Prostate gland (tissue), 2 donors: ENCODE data around the gene CHRM2. TPM values are rescaled to one million over a fixed set of nuclear protein-coding genes. Genes with fewer than 3 reads are reported as not detected.

ENCODE experiments used
- DNase-seq: peaks from one replicate; pipeline ENCODE4 v3.0.0-alpha.2; 2019; ENCODE audit warnings: low spot score
- H3K27ac ChIP-seq, 2 donors: fragments of 200-600 bp; sonication (generic); 2 replicates each; pipeline ENCODE4 v1.5.1; 2017 to 2019
- H3K27me3 ChIP-seq: fragments of 200-600 bp; sonication (generic); replicated peaks from 2 replicates; pipeline ENCODE4 v1.5.1; 2019; ENCODE audit not compliant: insufficient read depth
- H3K36me3 ChIP-seq, 2 donors: fragments of 200-600 bp; sonication (generic); 1 replicate in 1 of 2; 2 replicates in 1 of 2; pipeline versions ENCODE4 v1.5.1 to v1.8.1; 2017 to 2019
- H3K4me1 ChIP-seq: fragments of 200-600 bp; sonication (generic); replicated peaks from 2 replicates; pipeline ENCODE4 v1.5.1; 2019
- H3K4me3 ChIP-seq, 2 donors: fragments of 200-600 bp; sonication (generic); 2 replicates each; pipeline ENCODE4 v1.5.1; 2017 to 2019
- H3K9me3 ChIP-seq: fragments of 200-600 bp; sonication (generic); 2 replicates; pipeline ENCODE4 v1.5.1; 2017
- POLR2A ChIP-seq: fragments of 450-650 bp; IDR thresholded peaks from one replicate; pipeline ENCODE4 v1.6.1; 2016; ENCODE audit warnings: antibody characterized with exemption, mild to moderate bottlenecking
- POLR2AphosphoS5 ChIP-seq: sonication (generic); formaldehyde crosslinking; IDR thresholded peaks from one replicate; pipeline ENCODE4 v1.6.1; 2017; ENCODE audit warnings: antibody characterized with exemption
- WGBS: methylation state at CpG from one replicate; pipeline ENCODE4 v1.1.5; 2018; 5-methylcytosine and 5-hydroxymethylcytosine counted together
- intact Hi-C: fragments of 100-400 bp; cut with DNase I; formaldehyde crosslinking; loops from one replicate; pipeline ENCODE4 v1.14.2; 2022
- total RNA-seq, 2 donors: library from RNA; depleted of rRNA; stranded (reverse); fragments of >200 nt; gene quantifications; one replicate each; pipeline ENCODE4 v1.1.0, GENCODE V29; 2016
- TF ChIP-seq, protein P1 (sequence below), 4 experiments: fragments of 200-600 bp in 2 of 4; fragments of 450-650 bp in 2 of 4; sonication (generic) in 2 of 4; IDR thresholded peaks; 1 replicate in 3 of 4; 2 replicates in 1 of 4; pipeline ENCODE4 v1.5.1; 2016 to 2019; ENCODE audit warnings: antibody characterized with exemption in 4 of 4, mild to moderate bottlenecking in 2 of 4, moderate library complexity in 2 of 4

The CHRM2 gene
- total RNA-seq, 2 donors from 2014 or later = 0.40 TPM; not detected in 1

DNA sequence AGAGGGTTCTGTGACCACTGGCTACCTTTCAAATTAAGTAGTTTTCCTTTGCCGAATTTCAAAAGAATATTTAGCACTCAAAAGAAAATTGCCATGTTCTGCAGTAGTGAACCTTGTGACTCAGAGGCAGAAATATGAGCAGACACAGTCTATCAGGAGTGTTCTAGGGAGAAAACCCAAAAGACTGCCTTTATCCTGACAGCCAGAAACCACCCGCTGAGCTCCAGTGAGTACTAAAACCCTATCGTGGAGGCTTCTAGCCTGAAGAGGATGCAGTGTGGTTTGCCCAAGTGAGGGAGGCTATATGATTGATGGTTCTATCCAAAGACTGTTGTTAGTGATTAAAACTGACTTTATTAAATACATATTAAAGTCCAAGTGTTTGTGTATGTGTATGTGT is 21.9 kb downstream of the CHRM2 start:
- Histone ChIP-seq H3K4me3 (no peak overlapping the region), H3K27me3 (no peaks in the 10 kb centered on the region), H3K4me1 (no peaks in the 10 kb centered on the region), H3K9me3 (no peaks in the 10 kb centered on the region), H3K36me3 (no peaks in the 10 kb centered on the region), H3K27ac (no peak overlapping the region)
- no peak for TF ChIP-seq POLR2AphosphoS5
- TF ChIP-seq, protein P1, sequence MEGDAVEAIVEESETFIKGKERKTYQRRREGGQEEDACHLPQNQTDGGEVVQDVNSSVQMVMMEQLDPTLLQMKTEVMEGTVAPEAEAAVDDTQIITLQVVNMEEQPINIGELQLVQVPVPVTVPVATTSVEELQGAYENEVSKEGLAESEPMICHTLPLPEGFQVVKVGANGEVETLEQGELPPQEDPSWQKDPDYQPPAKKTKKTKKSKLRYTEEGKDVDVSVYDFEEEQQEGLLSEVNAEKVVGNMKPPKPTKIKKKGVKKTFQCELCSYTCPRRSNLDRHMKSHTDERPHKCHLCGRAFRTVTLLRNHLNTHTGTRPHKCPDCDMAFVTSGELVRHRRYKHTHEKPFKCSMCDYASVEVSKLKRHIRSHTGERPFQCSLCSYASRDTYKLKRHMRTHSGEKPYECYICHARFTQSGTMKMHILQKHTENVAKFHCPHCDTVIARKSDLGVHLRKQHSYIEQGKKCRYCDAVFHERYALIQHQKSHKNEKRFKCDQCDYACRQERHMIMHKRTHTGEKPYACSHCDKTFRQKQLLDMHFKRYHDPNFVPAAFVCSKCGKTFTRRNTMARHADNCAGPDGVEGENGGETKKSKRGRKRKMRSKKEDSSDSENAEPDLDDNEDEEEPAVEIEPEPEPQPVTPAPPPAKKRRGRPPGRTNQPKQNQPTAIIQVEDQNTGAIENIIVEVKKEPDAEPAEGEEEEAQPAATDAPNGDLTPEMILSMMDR (IDR thresholded peaks at IDR 0.05) = no peak
- TF ChIP-seq POLR2A = no peak
- no peak for DNase-seq
- WGBS = 72% methylated on average over 3 of the region's 3 CpGs
- intact Hi-C loops = no loop called here

DNA sequence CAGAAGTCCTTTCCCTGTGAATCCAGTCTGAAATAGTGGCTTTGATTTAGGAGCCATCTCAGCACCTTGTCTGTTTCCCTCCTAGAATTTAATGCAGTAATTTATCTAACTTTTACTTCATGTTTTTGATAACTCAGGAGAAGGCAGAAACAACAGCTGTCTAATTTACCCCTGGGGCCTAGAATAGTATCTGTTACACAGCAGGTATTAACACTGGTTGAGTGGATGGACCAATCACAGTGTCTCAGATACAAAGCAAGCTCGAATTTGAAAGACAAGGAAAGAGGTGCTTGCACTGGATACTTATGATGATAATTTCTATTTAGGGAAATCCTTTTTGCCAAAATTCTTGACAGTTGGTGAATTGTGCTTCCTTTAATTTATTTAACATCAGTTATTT is 23.4 kb downstream of the CHRM2 start:
- H3K4me3 ChIP-seq = no peak overlapping the region
- no peaks in the 10 kb centered on the region for H3K36me3 ChIP-seq
- no peak for DNase-seq
- intact Hi-C loops = no loop called here
- H3K27ac ChIP-seq = no peak overlapping the region
- WGBS = 53% methylated on average over 1 of the region's 1 CpG
- no peaks in the 10 kb centered on the region for H3K27me3 ChIP-seq
- no peaks in the 10 kb centered on the region for H3K9me3 ChIP-seq
- no peak for TF ChIP-seq POLR2AphosphoS5
- TF ChIP-seq POLR2A = no peak
- TF ChIP-seq, protein P1 (IDR thresholded peaks at IDR 0.05) = no peak
- H3K4me1 ChIP-seq = no peaks in the 10 kb centered on the region

DNA sequence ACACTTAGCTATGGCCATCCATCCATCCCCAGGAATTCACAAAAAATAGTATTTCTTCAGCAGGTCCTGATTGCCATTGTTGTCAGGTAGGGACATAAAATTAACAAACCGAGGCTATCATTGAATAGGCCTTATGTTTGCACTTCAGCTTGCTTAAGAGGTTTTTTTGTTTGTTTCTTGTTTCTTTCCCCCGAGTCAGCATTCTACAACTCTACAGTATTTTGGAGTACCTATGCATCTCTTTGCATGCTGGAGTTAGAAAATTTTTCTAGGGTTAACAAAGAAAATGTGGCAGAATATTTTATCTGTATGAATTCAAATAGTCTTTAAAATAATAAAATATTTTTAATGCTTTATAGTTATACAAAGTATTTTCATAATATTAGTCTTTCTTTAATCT is 26.3 kb downstream of the CHRM2 start:
- Histone ChIP-seq H3K36me3 (no peaks in the 10 kb centered on the region), H3K4me1 (no peaks in the 10 kb centered on the region), H3K9me3 (no peaks in the 10 kb centered on the region), H3K27ac (no peak overlapping the region), H3K27me3 (no peaks in the 10 kb centered on the region), H3K4me3 (no peak overlapping the region)
- 51% methylated on average over 2 of the region's 2 CpGs for WGBS
- TF ChIP-seq POLR2AphosphoS5 = no peak
- TF ChIP-seq, protein P1 (IDR thresholded peaks at IDR 0.05) = no peak
- no peak for TF ChIP-seq POLR2A
- DNase-seq = no peak
- intact Hi-C loops = no loop called here

DNA sequence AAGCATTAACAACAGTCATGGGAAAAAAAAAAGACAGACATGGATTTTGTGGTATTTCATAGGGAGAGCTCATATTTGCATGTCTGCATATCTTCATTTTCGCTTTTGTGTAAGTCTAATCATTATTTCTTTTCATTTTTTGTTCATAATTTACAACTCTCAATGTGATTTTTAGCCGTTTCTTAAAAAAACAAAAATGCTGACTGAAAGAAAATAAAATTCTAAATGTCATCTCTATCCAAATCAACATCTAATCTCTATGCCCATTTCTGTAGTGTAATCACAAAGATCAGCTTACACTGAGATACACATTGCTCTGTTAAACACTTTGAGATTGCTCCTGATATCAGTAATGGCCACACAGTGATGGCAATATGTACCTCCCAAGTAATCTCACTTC is 29.2 kb downstream of the CHRM2 start:
- H3K36me3 ChIP-seq = no peaks in the 10 kb centered on the region
- intact Hi-C loops = no loop called here
- H3K27ac ChIP-seq = no peak overlapping the region
- H3K4me1 ChIP-seq = no peaks in the 10 kb centered on the region
- TF ChIP-seq POLR2A (no peak), POLR2AphosphoS5 (no peak)
- TF ChIP-seq, protein P1 (IDR thresholded peaks at IDR 0.05) = no peak
- H3K9me3 ChIP-seq = no peaks in the 10 kb centered on the region
- no peaks in the 10 kb centered on the region for H3K27me3 ChIP-seq
- H3K4me3 ChIP-seq = no peak overlapping the region
- 50% methylated on average over 2 of the region's 2 CpGs for WGBS
- DNase-seq = no peak

DNA sequence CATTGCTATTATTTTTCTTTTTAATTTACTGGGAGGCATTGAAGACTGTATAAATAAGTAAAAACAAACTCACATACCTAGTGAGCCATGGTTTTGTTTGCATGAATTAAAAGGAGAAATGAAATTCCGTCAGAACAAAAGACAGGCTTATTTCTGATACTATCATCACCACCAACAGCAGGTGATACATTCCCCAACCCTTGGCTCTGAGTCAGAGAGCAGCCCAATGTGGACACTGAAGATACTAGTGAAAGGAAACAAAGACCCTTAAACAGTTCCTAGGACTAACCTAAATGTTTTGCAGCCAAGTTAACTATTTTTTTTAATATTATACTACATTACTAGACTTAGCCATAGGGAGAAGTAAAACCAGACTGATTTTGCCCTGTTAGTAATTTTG is 31.6 kb downstream of the CHRM2 start:
- Histone ChIP-seq H3K36me3 (no peaks in the 10 kb centered on the region), H3K27me3 (no peaks in the 10 kb centered on the region), H3K9me3 (no peaks in the 10 kb centered on the region), H3K4me1 (no peaks in the 10 kb centered on the region), H3K4me3 (no peak overlapping the region), H3K27ac (no peak overlapping the region)
- 24% methylated on average over 1 of the region's 1 CpG for WGBS
- DNase-seq = no peak
- TF ChIP-seq POLR2AphosphoS5 (no peak), POLR2A (no peak)
- TF ChIP-seq, protein P1 (IDR thresholded peaks at IDR 0.05) = no peak
- intact Hi-C loops = no loop called here
